Activated naive CD8-positive, alpha-beta T cell treated with anti-CD3 and anti-CD28 coated beads, Interleukin-2, amount 10 ng/mL, durations not matched to agents 7 days and 5 days (primary cell): ENCODE data around the gene GPC6. TPM values are rescaled to one million over a fixed set of nuclear protein-coding genes. Genes with fewer than 3 reads are reported as not detected.

Experiments used
- ATAC-seq: fragments of 150-1000 bp; cut with Tn5 transposase; one replicate; pipeline ENCODE4 v1.10.0; 2021; ENCODE audit warnings: low read depth, moderate library complexity
- POLR2A ChIA-PET: fragments of 350-600 bp; sonication (Branson Sonifier 250); formaldehyde crosslinking; loops from one replicate; lab custom pipeline; 2021; ENCODE audit warnings: antibody characterized with exemption; lab: Charles Lee
- DNase-seq: peaks from one replicate; pipeline ENCODE4 v3.0.0; 2021
- H3K27ac Mint-ChIP-seq: one replicate; pipeline ENCODE4 v1.8.0; 2022; ENCODE audit warnings: mild to moderate bottlenecking, mixed read lengths
- H3K27me3 Mint-ChIP-seq: one replicate; pipeline ENCODE4 v1.8.0; 2022; ENCODE audit warnings: mild to moderate bottlenecking, moderate library complexity, mixed read lengths
- H3K36me3 Mint-ChIP-seq: one replicate; pipeline ENCODE4 v1.8.0; 2021; ENCODE audit warnings: mild to moderate bottlenecking, mixed read lengths
- H3K4me1 Mint-ChIP-seq: one replicate; pipeline ENCODE4 v1.8.0; 2021; ENCODE audit warnings: mixed read lengths
- H3K4me3 Mint-ChIP-seq: one replicate; pipeline ENCODE4 v1.8.0; 2022; ENCODE audit warnings: mild to moderate bottlenecking, moderate library complexity, mixed read lengths
- H3K9me3 Mint-ChIP-seq: one replicate; pipeline ENCODE4 v1.8.0; 2021; ENCODE audit warnings: mixed read lengths
- total RNA-seq, 2 experiments: library from RNA; stranded (reverse); gene quantifications; one replicate each; pipeline ENCODE4 v1.2.3, GENCODE V29; 2021

The GPC6 gene
- total RNA-seq, 2 experiments from 2014 or later = not detected

DNA sequence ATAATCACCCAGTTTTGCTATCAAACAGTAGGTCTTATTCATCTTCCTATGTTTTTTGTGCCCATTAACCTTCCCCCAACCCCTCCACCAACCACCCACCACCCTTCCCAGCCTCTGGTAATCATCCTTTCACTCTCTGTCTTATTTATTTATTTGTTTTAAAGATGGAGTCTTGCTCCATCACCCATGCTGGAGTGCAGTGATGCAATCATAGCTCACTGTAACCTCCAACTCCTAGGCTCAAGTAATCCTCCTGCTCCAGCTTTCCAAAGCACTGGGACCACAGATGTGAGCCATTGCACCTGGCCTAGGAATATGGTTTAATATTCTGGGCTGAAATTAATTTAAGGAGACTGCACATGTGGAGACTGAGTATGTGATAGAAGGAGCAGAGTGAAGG is 527.0 kb downstream of the GPC6 start:
- no peaks in the 10 kb centered on the region for H3K36me3 Mint-ChIP-seq
- no peaks in the 10 kb centered on the region for H3K9me3 Mint-ChIP-seq
- peaks cover 4% of the 10 kb centered on the region for H3K27me3 Mint-ChIP-seq
- ATAC-seq (no peak), DNase-seq (no peak)
- no peak overlapping the region for H3K27ac Mint-ChIP-seq
- POLR2A ChIA-PET = no interaction called here
- no peak overlapping the region for H3K4me3 Mint-ChIP-seq
- H3K4me1 Mint-ChIP-seq = no peaks in the 10 kb centered on the region

DNA sequence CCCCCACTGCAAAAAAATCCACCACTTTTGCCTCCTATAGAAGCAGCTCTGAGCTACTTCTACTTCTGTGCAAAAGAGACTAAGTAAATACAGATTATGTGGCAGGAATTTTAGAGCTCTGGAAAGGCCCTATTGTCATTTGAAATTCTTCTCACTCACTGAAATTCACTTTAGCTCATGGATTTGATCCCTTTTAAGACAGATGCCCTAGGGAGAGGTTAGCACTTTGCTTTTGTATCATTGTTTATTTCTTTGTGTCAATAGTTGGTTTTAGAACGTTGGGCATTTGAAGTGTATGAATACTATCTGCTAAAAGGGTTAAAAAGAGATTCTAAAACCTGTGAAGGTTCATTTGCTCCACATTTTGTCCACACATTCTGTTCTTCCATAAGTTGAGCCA is 528.7 kb downstream of the GPC6 start:
- POLR2A ChIA-PET = no interaction called here
- Mint-ChIP-seq H3K4me1 (peaks cover 2% of the 10 kb centered on the region), H3K4me3 (no peak overlapping the region), H3K9me3 (no peaks in the 10 kb centered on the region), H3K36me3 (no peaks in the 10 kb centered on the region), H3K27ac (no peak overlapping the region), H3K27me3 (peaks cover 4% of the 10 kb centered on the region)
- DNase-seq (no peak), ATAC-seq (no peak)

DNA sequence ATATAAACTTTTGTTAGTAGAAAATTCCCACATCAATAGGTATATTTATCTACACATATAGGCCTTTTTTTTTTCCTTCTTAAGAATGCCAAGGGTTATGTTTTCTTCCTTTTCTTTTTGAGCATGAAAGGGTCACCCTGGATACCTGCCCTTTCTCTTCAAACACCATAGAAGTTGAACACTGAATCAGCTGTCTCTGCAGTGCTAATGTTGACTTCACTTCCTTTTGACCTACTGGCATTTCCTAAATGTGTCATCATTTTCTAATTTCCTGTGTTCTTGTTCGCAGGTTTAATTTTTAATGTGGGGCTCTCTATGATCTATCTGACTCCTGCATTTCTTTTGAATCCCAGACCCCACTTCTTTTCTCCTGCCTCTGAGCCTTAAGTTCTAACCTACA is 532.0 kb downstream of the GPC6 start:
- H3K27ac Mint-ChIP-seq = no peak overlapping the region
- POLR2A ChIA-PET = no interaction called here
- H3K4me1 Mint-ChIP-seq = peaks cover 2% of the 10 kb centered on the region
- peaks cover 1% of the 10 kb centered on the region for H3K9me3 Mint-ChIP-seq
- H3K36me3 Mint-ChIP-seq = no peaks in the 10 kb centered on the region
- no peak for DNase-seq
- H3K27me3 Mint-ChIP-seq = peaks cover 4% of the 10 kb centered on the region
- no peak overlapping the region for H3K4me3 Mint-ChIP-seq
- no peak for ATAC-seq

DNA sequence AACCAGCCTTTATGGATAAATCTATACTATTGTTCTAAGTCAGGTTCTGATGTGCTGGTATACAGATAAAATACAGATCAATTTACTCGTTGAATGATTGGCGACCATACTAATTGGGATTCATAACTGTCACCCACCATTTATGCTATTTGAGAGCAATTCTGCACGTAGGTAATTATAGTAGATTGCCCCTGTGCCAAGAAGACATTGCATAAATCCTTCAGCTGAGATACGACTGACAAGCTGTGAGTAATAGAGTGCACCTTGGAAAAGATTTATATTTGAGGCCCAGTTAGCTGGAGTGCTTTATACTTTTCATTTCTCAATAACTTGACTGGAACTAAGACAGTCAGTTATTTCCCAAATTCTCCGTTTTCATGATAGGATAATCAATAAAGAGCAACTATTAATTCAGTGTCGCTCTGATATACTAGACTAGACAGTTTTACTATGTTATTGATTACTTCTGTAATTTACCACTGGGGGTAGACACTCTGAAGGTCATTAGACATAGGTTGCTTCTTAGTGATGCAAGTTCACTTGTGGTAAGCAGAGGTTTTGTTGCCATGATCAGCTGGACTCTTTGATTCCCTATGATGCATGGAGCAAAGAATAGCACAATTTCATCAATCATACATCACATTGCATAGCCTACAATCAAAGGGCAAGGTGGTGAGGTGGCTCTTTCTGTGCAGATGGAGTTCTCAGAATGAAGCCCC is 536.3 kb downstream of the GPC6 start:
- H3K4me1 Mint-ChIP-seq = peaks cover 2% of the 10 kb centered on the region
- no peak overlapping the region for H3K4me3 Mint-ChIP-seq
- POLR2A ChIA-PET = no interaction called here
- H3K27ac Mint-ChIP-seq = no peak overlapping the region
- no peaks in the 10 kb centered on the region for H3K27me3 Mint-ChIP-seq
- no peaks in the 10 kb centered on the region for H3K36me3 Mint-ChIP-seq
- peaks cover 1% of the 10 kb centered on the region for H3K9me3 Mint-ChIP-seq
- no peak for DNase-seq
- no peak for ATAC-seq

DNA sequence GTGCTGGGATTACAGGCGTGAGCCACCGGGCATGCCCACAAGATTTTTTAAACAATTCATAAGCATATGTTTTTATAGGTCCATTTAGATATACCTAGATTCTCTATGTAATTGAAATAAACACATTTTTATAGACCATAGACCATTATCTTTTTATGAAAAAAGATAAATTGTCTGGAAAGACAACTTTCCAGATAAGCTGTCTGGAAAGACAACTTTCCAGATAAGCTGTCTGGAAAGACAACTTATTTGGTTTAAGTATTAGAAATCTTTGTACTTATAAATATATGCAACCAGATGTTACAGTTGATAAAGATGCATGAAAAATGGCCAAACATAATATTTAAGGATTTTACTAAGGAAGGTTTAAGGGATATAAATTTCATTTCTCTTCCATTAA is 538.5 kb downstream of the GPC6 start:
- Mint-ChIP-seq H3K4me3 (no peak overlapping the region), H3K4me1 (no peaks in the 10 kb centered on the region), H3K27me3 (peaks cover 3% of the 10 kb centered on the region), H3K27ac (no peak overlapping the region), H3K36me3 (no peaks in the 10 kb centered on the region), H3K9me3 (peaks cover 1% of the 10 kb centered on the region)
- POLR2A ChIA-PET = no interaction called here
- ATAC-seq (no peak), DNase-seq (no peak)

DNA sequence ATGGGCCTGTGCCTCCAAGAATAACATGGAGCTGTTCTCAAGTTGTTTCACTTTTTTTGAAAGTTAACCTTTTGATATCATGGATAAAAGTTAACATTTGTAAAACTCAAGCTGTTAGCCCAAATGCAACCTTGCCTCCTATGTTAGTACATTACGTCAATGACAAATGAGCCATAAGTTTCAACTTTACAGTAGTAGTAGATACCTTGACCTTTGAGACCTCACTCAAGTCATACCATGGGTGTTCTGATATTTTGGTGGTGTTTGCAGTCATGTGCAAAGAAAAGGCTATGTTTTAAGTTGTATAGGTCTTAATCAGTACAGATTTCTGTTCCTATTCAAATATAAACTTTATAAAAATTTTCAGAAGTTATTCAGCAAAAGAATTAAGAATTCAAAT is 539.2 kb downstream of the GPC6 start:
- POLR2A ChIA-PET = no interaction called here
- Mint-ChIP-seq H3K4me1 (no peaks in the 10 kb centered on the region), H3K4me3 (no peak overlapping the region), H3K36me3 (no peaks in the 10 kb centered on the region), H3K27me3 (peaks cover 3% of the 10 kb centered on the region), H3K27ac (no peak overlapping the region), H3K9me3 (peaks cover 1% of the 10 kb centered on the region)
- ATAC-seq = no peak
- DNase-seq = no peak

DNA sequence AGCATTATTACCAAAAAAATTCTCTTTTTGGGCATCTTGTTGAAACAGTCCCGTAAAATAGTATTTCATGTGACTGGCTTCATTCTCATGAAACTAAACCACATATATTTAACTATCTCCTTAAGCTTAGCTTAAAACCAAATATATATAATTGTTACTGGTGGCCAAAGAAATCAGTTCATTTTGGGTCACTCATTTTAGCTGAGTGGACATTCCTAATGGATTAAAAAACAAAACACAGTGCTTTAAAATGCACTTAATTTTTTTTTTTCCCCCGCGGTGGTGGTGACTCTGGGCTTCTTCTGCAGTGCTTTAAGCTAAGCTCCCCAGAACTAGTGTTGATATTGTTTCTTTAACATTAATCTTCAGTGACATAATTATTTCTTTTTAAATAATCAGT is 540.1 kb downstream of the GPC6 start:
- POLR2A ChIA-PET = no interaction called here
- H3K36me3 Mint-ChIP-seq = no peaks in the 10 kb centered on the region
- ATAC-seq (no peak), DNase-seq (no peak)
- peaks cover 1% of the 10 kb centered on the region for H3K9me3 Mint-ChIP-seq
- no peaks in the 10 kb centered on the region for H3K4me1 Mint-ChIP-seq
- H3K4me3 Mint-ChIP-seq = no peak overlapping the region
- H3K27me3 Mint-ChIP-seq = peaks cover 3% of the 10 kb centered on the region
- H3K27ac Mint-ChIP-seq = no peak overlapping the region

DNA sequence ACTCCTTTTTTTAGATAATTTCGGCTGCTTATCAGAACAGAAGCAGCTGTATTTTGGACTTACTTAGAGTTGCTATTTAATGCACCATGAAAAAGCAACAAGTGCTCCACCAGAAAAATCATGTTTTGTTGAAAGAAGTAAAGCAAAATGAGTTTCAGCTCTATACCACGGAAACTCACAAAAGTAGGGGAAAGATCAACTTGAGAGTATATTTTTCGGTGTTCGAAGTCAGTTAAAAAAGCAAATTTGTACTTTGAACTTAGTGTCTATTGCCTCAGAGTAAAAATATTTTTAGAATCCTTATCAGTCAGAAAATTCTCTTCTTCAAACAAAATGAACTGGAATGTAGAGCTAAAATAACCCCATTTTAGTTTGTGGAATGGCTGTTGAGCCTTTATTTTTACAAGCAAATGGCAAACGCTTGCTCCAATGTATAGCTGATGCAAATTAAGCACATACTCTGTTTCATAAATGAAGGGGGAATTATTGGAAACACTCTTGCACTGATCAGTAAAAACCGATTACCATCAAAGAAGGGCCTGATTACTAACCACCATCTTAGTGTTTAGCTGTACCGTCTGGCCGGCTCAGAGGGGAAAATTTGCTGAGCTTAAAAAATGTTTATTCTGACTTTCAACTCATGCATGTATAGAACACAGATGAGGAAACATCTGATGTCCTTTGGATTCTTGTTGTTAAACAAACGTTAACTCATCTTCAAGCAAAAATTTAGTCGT is 540.7 kb downstream of the GPC6 start:
- peaks cover 3% of the 10 kb centered on the region for H3K27me3 Mint-ChIP-seq
- H3K27ac Mint-ChIP-seq = no peak overlapping the region
- ATAC-seq = no peak
- no peaks in the 10 kb centered on the region for H3K36me3 Mint-ChIP-seq
- no peaks in the 10 kb centered on the region for H3K4me1 Mint-ChIP-seq
- peaks cover under 1% of the 10 kb centered on the region for H3K9me3 Mint-ChIP-seq
- DNase-seq = no peak
- no peak overlapping the region for H3K4me3 Mint-ChIP-seq
- POLR2A ChIA-PET = no interaction called here

DNA sequence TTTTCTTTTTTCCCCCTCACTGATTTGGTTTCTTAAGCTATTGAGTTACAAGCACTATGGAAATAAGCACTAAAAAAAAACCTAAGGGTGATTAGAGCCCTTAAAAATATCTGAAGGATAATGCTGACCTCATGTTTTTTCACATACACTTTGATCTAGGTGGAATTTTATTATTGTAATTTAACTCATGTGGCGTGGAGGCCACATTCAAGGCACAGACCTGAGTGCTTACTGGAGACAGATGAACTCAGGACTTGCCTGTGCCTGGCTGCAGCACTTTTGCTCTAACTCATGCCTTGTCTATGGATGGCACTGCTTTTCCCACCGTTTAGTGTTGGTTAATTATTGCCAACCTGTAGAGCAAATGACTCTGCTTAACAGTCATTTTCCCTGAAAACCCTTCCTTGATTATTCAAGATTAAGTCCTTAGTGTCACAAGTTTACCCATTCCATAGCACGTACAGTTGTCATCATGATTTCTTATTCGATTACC is 541.4 kb downstream of the GPC6 start:
- H3K36me3 Mint-ChIP-seq = no peaks in the 10 kb centered on the region
- no peaks in the 10 kb centered on the region for H3K9me3 Mint-ChIP-seq
- no peaks in the 10 kb centered on the region for H3K4me1 Mint-ChIP-seq
- POLR2A ChIA-PET = no interaction called here
- no peak overlapping the region for H3K4me3 Mint-ChIP-seq
- H3K27me3 Mint-ChIP-seq = peaks cover 3% of the 10 kb centered on the region
- no peak overlapping the region for H3K27ac Mint-ChIP-seq
- no peak for ATAC-seq
- DNase-seq = no peak

DNA sequence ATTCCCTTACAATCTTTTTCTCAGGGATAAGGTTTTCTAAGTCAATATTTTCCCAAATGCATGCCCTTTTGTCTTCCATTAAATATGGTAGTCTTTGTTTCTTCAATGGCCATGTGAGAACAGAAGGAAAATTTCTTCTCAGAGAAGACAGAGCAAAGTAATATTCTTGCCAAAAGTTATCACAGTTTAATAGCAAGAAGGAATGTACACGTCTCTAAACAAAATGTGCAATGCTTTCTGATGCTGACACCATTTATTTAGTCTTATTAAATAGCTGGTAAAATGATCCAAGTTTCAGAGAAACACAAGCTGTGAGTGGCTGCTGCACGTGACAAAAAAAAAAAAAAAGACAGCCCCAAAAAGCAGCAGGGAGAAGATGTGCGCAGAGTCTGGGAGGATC is 542.5 kb downstream of the GPC6 start:
- POLR2A ChIA-PET = no interaction called here
- Mint-ChIP-seq H3K4me1 (no peaks in the 10 kb centered on the region), H3K27me3 (peaks cover 3% of the 10 kb centered on the region), H3K27ac (no peak overlapping the region), H3K9me3 (no peaks in the 10 kb centered on the region), H3K36me3 (no peaks in the 10 kb centered on the region), H3K4me3 (no peak overlapping the region)
- DNase-seq (no peak), ATAC-seq (no peak)

DNA sequence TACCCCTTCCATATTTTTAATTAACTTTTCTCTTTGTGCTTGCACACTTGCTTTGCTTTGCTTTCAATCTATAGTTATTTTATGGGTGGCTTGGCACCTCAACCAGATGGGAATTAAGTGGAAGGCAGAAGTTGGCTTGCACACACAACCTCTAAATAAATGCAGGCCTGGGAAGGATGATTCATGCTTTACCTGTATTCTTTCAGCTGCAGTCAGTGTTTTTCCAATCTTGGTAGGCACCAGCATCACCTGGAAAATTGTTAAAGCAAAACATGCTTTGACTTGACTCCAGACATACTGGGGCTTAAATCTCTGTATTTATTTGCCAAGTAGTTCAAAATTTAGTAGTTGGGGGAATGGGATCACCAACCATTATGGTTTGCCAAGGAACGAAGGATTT is 543.0 kb downstream of the GPC6 start:
- ATAC-seq = no peak
- Mint-ChIP-seq H3K27ac (no peak overlapping the region), H3K4me3 (no peak overlapping the region), H3K4me1 (no peaks in the 10 kb centered on the region), H3K9me3 (no peaks in the 10 kb centered on the region), H3K36me3 (no peaks in the 10 kb centered on the region), H3K27me3 (peaks cover 3% of the 10 kb centered on the region)
- POLR2A ChIA-PET = no interaction called here
- no peak for DNase-seq

DNA sequence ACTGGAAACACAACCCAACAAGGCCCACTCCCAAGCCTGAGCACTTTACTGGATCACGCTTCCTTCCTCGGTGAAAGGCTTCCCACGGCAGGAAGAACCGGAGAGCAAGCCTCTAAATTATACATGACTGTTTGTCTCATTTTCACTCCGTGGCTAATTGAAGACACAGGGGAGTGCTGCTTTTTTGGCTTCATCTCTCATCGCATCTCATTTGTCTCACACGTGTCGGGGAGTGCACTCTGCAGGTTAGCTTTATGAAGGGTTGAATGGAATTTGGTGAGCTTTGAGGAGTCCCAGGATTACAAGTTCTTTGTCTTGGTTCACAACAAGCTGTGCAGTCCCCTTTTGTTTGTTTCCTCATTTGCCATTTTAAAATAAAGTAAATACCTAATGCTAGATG is 544.6 kb downstream of the GPC6 start:
- no peak overlapping the region for H3K4me3 Mint-ChIP-seq
- no peak overlapping the region for H3K27ac Mint-ChIP-seq
- H3K36me3 Mint-ChIP-seq = no peaks in the 10 kb centered on the region
- no peaks in the 10 kb centered on the region for H3K4me1 Mint-ChIP-seq
- H3K27me3 Mint-ChIP-seq = peaks cover 3% of the 10 kb centered on the region
- DNase-seq = no peak
- no peaks in the 10 kb centered on the region for H3K9me3 Mint-ChIP-seq
- POLR2A ChIA-PET = no interaction called here
- ATAC-seq = no peak

DNA sequence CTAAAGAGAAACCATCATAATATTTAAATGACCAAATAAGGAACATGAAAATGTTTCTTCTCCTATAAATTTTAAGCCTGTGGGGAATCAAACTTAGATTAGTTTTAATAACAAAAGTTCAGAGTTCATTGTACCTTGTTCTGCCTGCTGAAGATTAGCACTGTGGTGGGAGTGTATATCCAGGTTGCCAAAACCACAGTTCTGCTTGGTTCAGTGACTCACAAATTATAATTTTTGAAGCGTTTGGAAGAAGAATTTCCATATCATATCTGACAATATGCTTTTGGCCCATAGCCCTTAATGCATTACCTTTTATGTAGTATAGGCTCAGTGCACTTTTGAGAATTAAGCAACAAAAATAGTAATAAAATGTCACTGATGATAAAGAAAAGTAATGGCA is 545.2 kb downstream of the GPC6 start:
- Mint-ChIP-seq H3K9me3 (no peaks in the 10 kb centered on the region), H3K36me3 (no peaks in the 10 kb centered on the region), H3K27ac (no peak overlapping the region), H3K4me3 (no peak overlapping the region), H3K27me3 (peaks cover 3% of the 10 kb centered on the region), H3K4me1 (no peaks in the 10 kb centered on the region)
- ATAC-seq (no peak), DNase-seq (no peak)
- POLR2A ChIA-PET = no interaction called here

DNA sequence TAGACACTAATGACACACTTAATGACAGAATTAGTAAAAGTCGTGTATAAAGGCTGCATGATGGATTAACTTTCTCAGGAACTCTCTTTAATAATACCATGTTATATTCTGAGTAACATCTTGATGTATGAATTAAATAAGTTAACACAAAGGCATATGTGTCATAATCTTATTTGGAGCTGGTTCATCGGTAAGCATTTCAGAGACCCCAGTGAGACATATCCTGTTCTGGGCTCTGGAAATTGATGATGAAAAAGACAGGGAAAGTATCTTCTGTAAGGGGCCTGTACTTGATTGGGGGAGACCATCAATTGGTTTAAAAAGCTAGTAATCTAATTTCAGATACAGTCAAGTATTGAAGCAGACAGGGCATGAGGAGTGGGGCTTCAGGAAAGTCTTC is 547.9 kb downstream of the GPC6 start:
- no peak for DNase-seq
- POLR2A ChIA-PET = no interaction called here
- no peak overlapping the region for H3K4me3 Mint-ChIP-seq
- H3K4me1 Mint-ChIP-seq = no peaks in the 10 kb centered on the region
- no peak for ATAC-seq
- H3K27me3 Mint-ChIP-seq = peaks cover under 1% of the 10 kb centered on the region
- H3K27ac Mint-ChIP-seq = no peak overlapping the region
- no peaks in the 10 kb centered on the region for H3K9me3 Mint-ChIP-seq
- no peaks in the 10 kb centered on the region for H3K36me3 Mint-ChIP-seq
